Measurements from ENCODE around the gene LRRC8E.

Gene LRRC8E

DNA sequence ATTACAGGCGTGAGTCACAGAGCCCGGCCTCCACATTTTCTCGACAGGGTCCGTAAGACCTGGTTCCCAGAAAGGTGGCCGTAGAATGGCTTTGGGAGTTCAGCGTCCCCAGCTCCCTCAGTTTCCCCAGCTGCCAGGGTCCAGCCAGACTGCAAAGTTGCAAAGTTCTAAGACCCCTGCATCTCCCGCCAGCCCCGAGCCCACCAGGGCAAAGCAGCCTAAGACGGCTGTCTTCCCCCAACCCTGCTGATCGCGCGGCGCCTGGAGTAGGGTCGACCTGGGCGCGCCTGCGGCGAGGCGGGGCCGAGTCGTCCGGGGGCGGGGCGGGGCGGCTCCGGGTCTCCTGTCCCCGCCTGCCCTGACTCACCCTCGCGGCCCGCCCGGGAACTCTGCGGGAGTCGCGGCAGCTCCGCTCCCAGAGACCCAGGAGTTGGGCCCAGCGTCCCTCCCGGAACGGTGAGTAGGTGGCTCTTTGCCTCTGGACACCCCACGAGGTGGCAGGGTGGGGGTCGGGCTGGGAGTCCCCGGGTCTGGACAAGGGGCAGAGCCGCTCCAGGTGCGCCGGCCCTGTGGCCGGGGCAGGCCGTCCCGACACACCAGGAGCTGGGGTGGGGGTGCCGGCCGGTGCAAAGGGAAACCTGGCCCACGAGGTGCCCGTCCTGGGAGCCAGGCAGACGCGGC is at the start of gene LRRC8E:
Gene LRRC8E (plus strand): TSS at position 366 of the 681 bp plus-strand sequence. CDS start 7,094 bp downstream, outside the sequence.
- Mint-ChIP-seq H3K36me3 (no peaks in the 10 kb centered on the region), H3K9me3 (no peaks in the 10 kb centered on the region), H3K4me3 (no peak within 1 kb of the TSS), H3K27me3 (peaks cover 77% of the 10 kb centered on the region), H3K27ac (peak within 1 kb of the TSS; percentile 45), H3K4me1 (no peaks in the 10 kb centered on the region)
- DNase-seq: peak; percentile 61
- CTCF ChIA-PET: no interaction called here

DNA sequence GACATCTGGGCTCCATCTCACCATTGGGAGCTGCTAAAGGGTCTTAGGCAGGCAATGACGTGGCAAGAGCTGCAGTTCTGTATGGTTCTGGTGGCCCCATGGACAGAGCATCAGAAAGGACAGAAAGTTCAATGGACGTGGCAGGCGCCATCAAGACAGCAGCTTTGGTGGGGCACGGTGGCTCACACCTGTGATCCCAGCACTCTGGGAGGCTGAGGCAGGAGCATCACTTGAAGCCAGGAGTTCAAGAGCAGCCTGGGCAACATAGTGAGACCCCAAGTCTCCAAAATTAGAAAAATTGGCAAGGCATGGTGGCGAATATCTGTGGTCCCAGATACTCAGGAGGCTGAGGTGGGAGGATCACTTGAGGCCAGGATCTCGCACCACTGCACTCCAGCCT is 48.8 kb upstream of the LRRC8E start:
- CTCF ChIA-PET: no interaction called here
- no peaks in the 10 kb centered on the region for H3K9me3 Mint-ChIP-seq

DNA sequence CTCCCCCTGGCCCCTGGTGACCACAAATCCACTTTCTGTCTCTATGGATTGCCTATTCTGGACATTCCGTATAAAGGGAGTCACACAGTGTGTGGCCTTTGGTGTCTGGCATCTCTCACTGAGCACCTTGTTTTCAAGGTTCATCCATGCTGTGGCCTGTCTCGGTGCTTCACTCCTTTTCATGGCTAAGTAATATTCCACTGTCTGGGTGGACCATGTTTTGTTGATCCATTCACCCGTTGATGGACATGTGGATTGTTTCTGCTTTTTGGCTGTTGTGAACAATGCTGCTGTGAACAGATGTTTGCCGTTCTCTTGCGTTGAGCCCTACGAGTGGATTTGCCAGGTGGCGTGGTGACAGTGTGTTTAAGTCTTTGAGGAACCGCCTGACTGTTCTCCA is 47.7 kb upstream of the LRRC8E start:
- peaks cover 4% of the 10 kb centered on the region for H3K27me3 Mint-ChIP-seq
- H3K36me3 Mint-ChIP-seq: no peaks in the 10 kb centered on the region
- H3K27ac Mint-ChIP-seq: no peak overlapping the region
- no peak overlapping the region for H3K4me3 Mint-ChIP-seq
- no peak for DNase-seq
- CTCF ChIA-PET: no interaction called here
- H3K4me1 Mint-ChIP-seq: no peaks in the 10 kb centered on the region
- no peaks in the 10 kb centered on the region for H3K9me3 Mint-ChIP-seq

More for the DNA sequence above, 48.8 kb upstream of the LRRC8E start:
- Mint-ChIP-seq H3K4me1 (no peaks in the 10 kb centered on the region), H3K27me3 (peaks cover 4% of the 10 kb centered on the region), H3K27ac (no peak overlapping the region), H3K4me3 (no peak overlapping the region), H3K36me3 (no peaks in the 10 kb centered on the region)
- no peak for DNase-seq

DNA sequence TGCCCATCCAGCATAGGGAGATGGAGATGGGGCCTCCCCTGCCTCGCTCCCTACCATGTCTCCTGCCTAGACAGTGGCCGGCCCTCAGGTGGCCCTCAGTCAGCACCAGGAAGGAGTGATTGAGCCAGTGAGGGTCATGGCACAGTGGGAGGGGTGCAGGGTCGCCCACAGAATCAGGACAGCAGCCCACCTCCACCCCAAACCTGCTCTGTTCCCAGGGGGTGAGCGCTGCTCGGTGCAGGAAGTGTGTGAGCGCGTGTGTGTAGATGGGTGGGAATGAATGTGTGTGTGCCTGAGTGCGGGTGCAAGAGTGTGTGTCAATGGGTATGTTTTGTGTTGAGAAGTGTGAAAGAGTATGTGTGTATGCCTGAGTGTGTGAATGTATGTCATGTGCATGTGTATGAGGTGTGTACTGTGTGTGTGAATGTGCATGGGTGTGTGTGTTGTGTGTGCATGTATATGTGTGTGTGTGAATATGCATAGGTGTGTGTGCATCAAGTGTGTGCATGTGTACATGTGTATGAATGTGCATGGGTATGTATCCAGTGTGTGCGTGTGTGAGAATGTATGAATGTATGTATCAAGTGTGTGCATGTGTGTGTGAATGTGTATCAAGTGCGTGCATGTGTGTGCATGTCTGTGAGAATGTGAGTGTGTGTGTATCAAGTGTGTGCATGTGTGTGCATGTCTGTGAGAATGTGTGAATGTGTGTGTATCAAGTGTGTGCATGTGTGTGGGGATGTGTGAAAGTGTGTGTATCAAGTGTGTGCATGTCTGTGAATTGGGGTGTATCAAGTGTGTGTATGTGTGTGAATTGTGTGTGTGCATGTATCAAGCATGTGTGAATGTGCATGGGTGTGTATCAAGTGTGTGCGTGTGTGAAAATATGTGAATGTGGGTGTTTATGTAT is 46.3 kb upstream of the LRRC8E start:
- H3K9me3 Mint-ChIP-seq: no peaks in the 10 kb centered on the region
- no peaks in the 10 kb centered on the region for H3K27me3 Mint-ChIP-seq
- H3K4me3 Mint-ChIP-seq: no peak overlapping the region
- no peaks in the 10 kb centered on the region for H3K36me3 Mint-ChIP-seq
- no peak overlapping the region for H3K27ac Mint-ChIP-seq
- no peak for DNase-seq
- no peaks in the 10 kb centered on the region for H3K4me1 Mint-ChIP-seq
- CTCF ChIA-PET: no interaction called here

DNA sequence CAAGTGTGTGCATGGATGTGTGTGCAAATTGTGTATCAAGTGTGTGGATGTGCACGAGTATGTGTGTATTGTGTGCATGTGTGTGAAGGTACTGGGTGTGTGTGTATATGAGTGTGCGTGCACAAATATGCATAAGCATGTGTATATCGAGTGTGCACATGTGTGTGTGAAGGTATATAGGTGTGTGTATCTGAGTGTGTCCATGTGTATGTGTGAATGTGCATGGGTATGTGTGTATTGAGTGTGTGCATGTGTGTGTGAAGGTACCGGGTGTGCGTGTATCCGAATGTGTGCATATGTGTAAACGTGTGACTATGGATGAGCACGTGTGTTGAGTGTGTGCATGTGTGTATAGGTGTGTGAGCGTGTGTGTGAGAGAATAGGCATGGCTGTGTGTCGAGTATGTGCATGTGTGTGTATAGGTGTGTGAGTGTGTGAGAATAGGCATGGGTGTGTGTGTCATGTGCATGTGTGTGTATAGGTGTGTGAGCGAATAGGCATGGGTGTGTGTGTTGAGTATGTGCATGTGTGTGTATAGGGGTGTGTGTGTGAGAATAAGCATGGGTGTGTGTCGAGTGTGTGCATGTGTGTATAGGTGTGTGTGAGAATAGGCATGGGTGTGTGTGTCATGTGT is 45.5 kb upstream of the LRRC8E start:
- Mint-ChIP-seq H3K27me3 (no peaks in the 10 kb centered on the region), H3K4me3 (no peak overlapping the region), H3K36me3 (no peaks in the 10 kb centered on the region), H3K27ac (no peak overlapping the region), H3K4me1 (no peaks in the 10 kb centered on the region), H3K9me3 (no peaks in the 10 kb centered on the region)
- CTCF ChIA-PET: no interaction called here
- no peak for DNase-seq

DNA sequence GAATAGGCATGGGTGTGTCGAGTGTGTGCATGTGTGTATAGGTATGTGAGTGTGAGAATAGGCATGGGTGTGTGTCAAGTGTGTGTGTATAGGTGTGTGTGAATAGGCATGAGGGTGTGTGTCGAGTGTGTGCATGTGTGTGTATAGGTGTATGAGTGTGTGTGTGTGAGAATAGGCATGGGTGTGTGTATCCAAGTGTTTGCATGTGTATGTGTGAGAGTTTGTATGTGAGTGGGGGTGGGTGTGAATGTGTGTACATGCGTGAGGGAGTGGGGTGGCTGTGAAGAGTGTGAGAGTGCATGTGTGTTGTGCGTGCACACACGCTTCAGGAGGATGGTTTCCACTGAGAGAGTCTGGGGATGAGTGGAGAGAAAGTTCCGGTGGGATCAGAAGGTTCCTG is 44.8 kb upstream of the LRRC8E start:
- no peaks in the 10 kb centered on the region for H3K4me1 Mint-ChIP-seq
- no peak overlapping the region for H3K4me3 Mint-ChIP-seq
- H3K27me3 Mint-ChIP-seq: no peaks in the 10 kb centered on the region
- H3K27ac Mint-ChIP-seq: no peak overlapping the region
- no peaks in the 10 kb centered on the region for H3K9me3 Mint-ChIP-seq
- H3K36me3 Mint-ChIP-seq: no peaks in the 10 kb centered on the region
- no peak for DNase-seq
- CTCF ChIA-PET: no interaction called here

DNA sequence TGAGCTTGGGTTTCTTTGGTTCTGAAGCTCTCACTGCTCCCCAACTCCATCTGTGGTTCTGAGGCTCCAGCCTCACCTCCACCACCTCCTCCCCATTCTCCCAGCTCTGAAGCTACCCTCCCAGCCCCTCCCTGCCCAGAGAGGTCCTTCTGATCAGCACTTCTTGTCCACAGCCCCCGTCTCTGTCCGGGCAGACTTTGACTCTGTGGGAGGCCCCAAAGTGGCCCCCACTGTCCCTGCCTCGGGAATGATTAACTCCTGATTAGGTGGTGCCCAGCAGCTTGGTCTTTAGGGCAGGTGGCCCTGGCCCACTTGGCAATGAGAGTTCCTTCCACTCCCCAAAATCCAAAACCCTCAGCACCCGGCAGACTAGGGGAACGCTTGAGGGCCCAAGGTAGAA is 43.9 kb upstream of the LRRC8E start:
- no peaks in the 10 kb centered on the region for H3K36me3 Mint-ChIP-seq
- DNase-seq: no peak
- H3K9me3 Mint-ChIP-seq: no peaks in the 10 kb centered on the region
- no peak overlapping the region for H3K4me3 Mint-ChIP-seq
- H3K4me1 Mint-ChIP-seq: no peaks in the 10 kb centered on the region
- H3K27ac Mint-ChIP-seq: no peak overlapping the region
- CTCF ChIA-PET: no interaction called here
- H3K27me3 Mint-ChIP-seq: no peaks in the 10 kb centered on the region

DNA sequence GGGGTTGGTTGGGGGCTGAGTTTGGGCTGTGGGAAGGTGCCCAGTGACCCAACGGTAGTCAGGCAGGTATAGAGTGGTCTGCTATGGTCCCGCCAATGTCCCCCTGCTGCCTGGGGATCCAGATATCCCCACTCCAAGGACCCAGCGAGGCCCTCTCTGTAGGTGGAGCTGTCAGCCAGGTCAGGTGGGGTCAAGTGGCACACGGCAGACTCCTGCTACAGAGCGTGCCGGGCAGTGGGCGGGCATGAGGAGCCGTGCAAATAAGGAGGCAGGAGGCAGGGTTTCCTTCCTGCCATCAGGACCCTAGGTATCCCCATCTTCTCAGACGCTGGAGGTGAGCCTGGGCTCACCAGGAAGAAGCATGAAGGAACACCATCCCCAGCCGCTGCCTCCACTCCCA is 43.4 kb upstream of the LRRC8E start:
- H3K27me3 Mint-ChIP-seq: no peaks in the 10 kb centered on the region
- no peak for DNase-seq
- H3K4me3 Mint-ChIP-seq: no peak overlapping the region
- CTCF ChIA-PET: no interaction called here
- no peak overlapping the region for H3K27ac Mint-ChIP-seq
- H3K9me3 Mint-ChIP-seq: no peaks in the 10 kb centered on the region
- H3K36me3 Mint-ChIP-seq: no peaks in the 10 kb centered on the region
- no peaks in the 10 kb centered on the region for H3K4me1 Mint-ChIP-seq

DNA sequence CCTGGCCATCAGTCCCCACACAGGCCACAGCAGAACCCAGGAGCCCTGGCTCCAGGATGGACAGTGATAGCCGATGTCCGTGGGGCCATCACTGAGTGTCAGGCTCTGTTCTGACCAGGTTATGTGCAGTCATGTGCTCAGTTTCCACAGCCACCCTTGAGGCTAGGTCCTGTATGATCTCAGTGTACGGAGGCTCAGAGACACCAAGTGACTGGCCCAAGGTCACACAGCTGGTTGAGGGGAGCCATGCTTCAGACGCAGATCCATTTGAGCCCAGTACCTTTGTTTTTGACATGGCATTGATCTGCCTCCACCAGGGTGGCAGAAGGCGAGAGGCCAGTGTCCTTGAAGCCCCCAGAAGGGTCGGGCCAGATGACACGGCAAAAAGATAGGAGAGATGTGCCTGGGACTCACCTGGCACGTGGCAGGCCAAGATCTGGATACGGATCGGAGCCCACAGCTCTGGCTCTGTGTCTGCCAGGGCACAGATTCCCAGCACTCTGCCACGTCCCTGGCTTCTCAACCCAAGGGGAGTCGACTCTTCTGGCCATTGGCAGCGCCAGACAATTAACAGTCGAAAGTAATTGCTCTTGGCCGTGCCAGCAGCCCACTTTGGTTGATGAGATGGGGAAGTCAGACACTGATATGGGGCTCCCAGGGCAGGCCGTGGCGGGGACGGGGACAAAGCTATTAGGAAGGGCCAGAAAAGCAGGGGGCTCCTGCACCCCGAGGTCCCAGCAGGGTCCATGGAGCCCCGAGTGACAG is 42.7 kb upstream of the LRRC8E start:
- Mint-ChIP-seq H3K4me1 (no peaks in the 10 kb centered on the region), H3K27me3 (no peaks in the 10 kb centered on the region), H3K9me3 (no peaks in the 10 kb centered on the region), H3K36me3 (no peaks in the 10 kb centered on the region), H3K27ac (no peak overlapping the region), H3K4me3 (no peak overlapping the region)
- no peak for DNase-seq
- CTCF ChIA-PET: no interaction called here

DNA sequence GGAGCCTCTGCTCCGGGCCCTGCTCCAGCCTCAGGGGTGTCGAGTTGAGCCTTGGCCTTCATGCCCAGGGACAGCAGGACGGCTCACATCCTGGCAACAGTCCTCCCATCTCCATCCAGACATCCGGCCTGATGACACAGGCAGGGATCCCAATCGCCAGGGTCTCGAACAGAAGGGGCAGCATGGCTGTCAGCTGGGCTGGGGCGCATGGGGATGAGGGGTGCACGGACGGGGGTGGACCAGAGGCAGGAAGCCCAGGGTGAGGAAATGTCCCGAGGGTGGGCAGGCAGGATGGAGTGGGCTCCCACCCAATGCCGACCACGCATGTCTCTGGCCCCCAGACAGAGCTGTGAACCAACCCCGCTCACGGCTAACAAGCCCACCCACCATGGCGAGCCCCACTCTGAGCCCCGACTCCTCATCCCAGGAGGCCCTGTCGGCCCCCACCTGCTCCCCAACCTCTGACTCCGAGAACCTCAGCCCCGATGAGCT is 42.1 kb upstream of the LRRC8E start:
- Mint-ChIP-seq H3K27ac (no peak overlapping the region), H3K36me3 (no peaks in the 10 kb centered on the region), H3K4me1 (no peaks in the 10 kb centered on the region), H3K9me3 (no peaks in the 10 kb centered on the region), H3K27me3 (no peaks in the 10 kb centered on the region), H3K4me3 (no peak overlapping the region)
- CTCF ChIA-PET: no interaction called here
- DNase-seq: no peak

DNA sequence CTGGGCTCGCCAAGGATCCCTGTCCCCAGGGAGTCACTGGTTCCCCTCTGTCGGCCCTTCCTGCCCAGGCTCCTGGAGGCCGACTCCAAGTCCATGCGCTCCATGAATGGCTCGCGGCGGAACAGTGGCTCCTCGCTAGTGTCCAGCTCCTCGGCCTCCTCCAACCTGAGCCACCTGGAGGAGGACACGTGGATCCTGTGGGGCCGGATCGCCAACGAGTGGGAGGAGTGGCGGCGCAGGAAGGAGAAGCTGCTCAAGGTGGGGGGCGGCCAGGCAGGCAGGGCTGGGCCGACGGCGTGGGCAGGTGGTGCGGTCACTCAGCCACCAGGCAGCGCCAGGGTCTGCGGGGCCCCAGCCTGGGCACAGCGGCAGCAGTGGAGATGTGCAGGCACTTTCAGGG is 40.6 kb upstream of the LRRC8E start:
- CTCF ChIA-PET: no interaction called here

DNA sequence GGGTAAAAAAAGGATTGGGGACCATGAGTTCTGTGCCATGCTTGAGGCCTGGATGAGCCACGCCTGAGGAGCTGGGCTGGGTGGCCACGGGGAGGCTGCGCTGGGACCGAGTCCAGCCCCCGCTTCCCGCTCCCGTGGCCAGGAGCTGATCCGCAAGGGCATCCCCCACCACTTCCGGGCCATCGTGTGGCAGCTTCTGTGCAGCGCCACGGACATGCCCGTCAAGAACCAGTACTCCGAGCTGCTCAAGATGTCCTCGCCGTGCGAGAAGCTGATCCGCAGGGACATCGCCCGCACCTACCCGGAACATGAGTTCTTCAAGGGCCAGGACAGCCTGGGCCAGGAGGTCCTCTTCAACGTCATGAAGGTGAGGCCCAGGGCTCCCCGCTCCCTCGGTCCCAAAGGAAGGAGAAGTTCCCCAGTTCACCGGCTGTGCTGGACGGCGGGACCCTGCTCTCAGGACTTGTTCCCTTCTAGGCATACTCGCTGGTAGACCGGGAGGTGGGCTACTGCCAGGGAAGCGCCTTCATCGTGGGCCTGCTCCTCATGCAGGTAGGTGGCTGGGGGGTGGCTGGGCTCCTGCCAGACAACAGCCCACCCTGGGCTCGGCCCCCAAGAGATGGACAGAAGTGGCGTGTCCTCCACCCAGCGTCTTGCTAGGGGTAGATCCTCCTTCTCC is 39.4 kb upstream of the LRRC8E start:
- H3K27me3 Mint-ChIP-seq: peaks cover 6% of the 10 kb centered on the region
- H3K9me3 Mint-ChIP-seq: no peaks in the 10 kb centered on the region
- CTCF ChIA-PET: no interaction called here
- no peak overlapping the region for H3K4me3 Mint-ChIP-seq
- H3K27ac Mint-ChIP-seq: no peak overlapping the region
- no peak for DNase-seq
- H3K4me1 Mint-ChIP-seq: peaks cover 4% of the 10 kb centered on the region
- H3K36me3 Mint-ChIP-seq: no peaks in the 10 kb centered on the region

More for the DNA sequence above, 40.6 kb upstream of the LRRC8E start:
- no peaks in the 10 kb centered on the region for H3K27me3 Mint-ChIP-seq
- H3K4me1 Mint-ChIP-seq: no peaks in the 10 kb centered on the region
- H3K36me3 Mint-ChIP-seq: no peaks in the 10 kb centered on the region
- no peak overlapping the region for H3K4me3 Mint-ChIP-seq
- DNase-seq: no peak
- H3K27ac Mint-ChIP-seq: no peak overlapping the region
- no peaks in the 10 kb centered on the region for H3K9me3 Mint-ChIP-seq

DNA sequence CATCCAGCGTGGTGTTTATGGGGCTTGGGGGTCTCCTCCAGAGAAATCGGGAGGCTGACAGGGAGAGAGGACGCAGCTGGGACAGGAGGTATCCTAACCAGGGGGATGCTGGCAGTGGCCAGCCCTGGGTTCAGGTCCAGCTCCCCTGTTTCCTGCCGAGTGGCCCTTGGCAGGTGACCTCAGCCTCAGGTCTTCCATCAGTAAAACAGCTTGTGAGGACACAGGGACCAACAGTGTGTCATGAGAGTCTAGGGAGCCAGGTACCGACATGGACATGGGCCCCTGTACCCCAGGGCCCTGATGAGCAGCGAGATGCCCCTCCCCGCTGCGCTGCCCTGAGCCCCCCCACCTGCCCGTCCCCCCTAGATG is 38.7 kb upstream of the LRRC8E start:
- Mint-ChIP-seq H3K9me3 (no peaks in the 10 kb centered on the region), H3K27ac (no peak overlapping the region), H3K4me3 (no peak overlapping the region), H3K4me1 (peaks cover 4% of the 10 kb centered on the region), H3K27me3 (peaks cover 6% of the 10 kb centered on the region), H3K36me3 (no peaks in the 10 kb centered on the region)
- CTCF ChIA-PET: no interaction called here
- DNase-seq: no peak
